SU-DHL-6 (cell line): ENCODE measurements around the gene ZNF91.
"Not testable (repeated sequence)": the region's sequence is repeated elsewhere in the genome, so short reads cannot be mapped to it uniquely, and the experiment has no call there.

Experiments
- H2AFZ ChIP-seq: fragments of 200-600 bp; sonication (generic); 2 replicates; pipeline ENCODE4 v1.6.1; 2014; ENCODE audit warnings: low read depth, mild to moderate bottlenecking, moderate library complexity, mixed read lengths, antibody characterized with exemption, low read length; ENCODE audit not compliant: severe bottlenecking
- H3F3A ChIP-seq: fragments of 200-600 bp; shearing (Covaris generic); 2 replicates; pipeline ENCODE4 v1.6.0; 2016; ENCODE audit warnings: antibody characterized with exemption, mild to moderate bottlenecking; ENCODE audit not compliant: insufficient read depth
- H3K27ac ChIP-seq: fragments of 200-600 bp; sonication (generic); 2 replicates; pipeline ENCODE4 v1.5.1; 2016; ENCODE audit warnings: low read depth, mild to moderate bottlenecking, low read length, moderate library complexity, mixed read lengths
- H3K27me3 ChIP-seq: fragments of 200-600 bp; sonication (generic), shearing (Covaris generic); 2 replicates; pipeline ENCODE4 v1.6.0; 2014; ENCODE audit warnings: mild to moderate bottlenecking, low read length
- H3K36me3 ChIP-seq: fragments of 200-600 bp; sonication (generic); 2 replicates; pipeline ENCODE4 v1.6.1; 2014; ENCODE audit warnings: mild to moderate bottlenecking, low read length, mixed read lengths
- H3K4me2 ChIP-seq: fragments of 300-600, 200-600 bp; shearing (Covaris generic), sonication (generic); 2 replicates; pipeline ENCODE4 v1.6.0; 2014; ENCODE audit warnings: low read length, low read depth, mild to moderate bottlenecking; ENCODE audit not compliant: poor library complexity, severe bottlenecking
- H3K4me3 ChIP-seq: fragments of 200-600 bp; sonication (generic); 2 replicates; pipeline ENCODE4 v1.5.1; 2014; ENCODE audit warnings: antibody characterized with exemption, low read length, mild to moderate bottlenecking, mixed read lengths; ENCODE audit not compliant: insufficient read depth, poor library complexity, severe bottlenecking
- H3K79me2 ChIP-seq: fragments of 200-600 bp; sonication (generic); 2 replicates; pipeline ENCODE4 v1.6.1; 2014; ENCODE audit warnings: mild to moderate bottlenecking, low read length, moderate library complexity; ENCODE audit not compliant: insufficient read depth
- H3K9ac ChIP-seq: fragments of 200-600 bp; sonication (generic); 2 replicates; pipeline ENCODE4 v1.7.0; 2014; ENCODE audit warnings: mild to moderate bottlenecking, low read length
- H3K9me2 ChIP-seq: fragments of 200-600 bp; sonication (generic); replicated peaks from 2 replicates; pipeline ENCODE4 v1.6.1; 2014; ENCODE audit warnings: low read length; ENCODE audit not compliant: insufficient read depth
- H3K9me3 ChIP-seq: fragments of 200-600 bp; sonication (generic); 2 replicates; pipeline ENCODE4 v1.6.1; 2014; ENCODE audit warnings: low read length, mixed read lengths; ENCODE audit not compliant: insufficient read depth
- H4K20me1 ChIP-seq: fragments of 200-600 bp; sonication (generic); 2 replicates; pipeline ENCODE4 v1.6.1; 2014; ENCODE audit warnings: low read depth, mild to moderate bottlenecking, antibody characterized with exemption, low read length, moderate library complexity, mixed read lengths
- EZH2phosphoT487 ChIP-seq: fragments of 200-600 bp; sonication (generic), shearing (Covaris generic); conservative IDR thresholded peaks from 2 replicates; pipeline ENCODE4 v1.6.1; 2018; ENCODE audit warnings: mild to moderate bottlenecking, antibody characterized with exemption, low read length, moderate library complexity, mixed read lengths
- TF ChIP-seq, protein P1 (sequence below): fragments of 200-600 bp; sonication (generic); IDR thresholded peaks from one replicate; pipeline ENCODE4 v1.5.1; 2017; ENCODE audit warnings: antibody characterized with exemption, mild to moderate bottlenecking, low read length, moderate library complexity; ENCODE audit not compliant: insufficient read depth, poor library complexity, severe bottlenecking

The ZNF91 gene

GRCh38 chr19:23366437-23366836 lies 28.8 kb downstream of the ZNF91 start:
- Histone ChIP-seq H3K36me3 (peaks cover 76% of the 10 kb centered on the region), H3K9me2 (no peaks in the 10 kb centered on the region), H3K27me3 (no peaks in the 10 kb centered on the region), H2AFZ (no peak overlapping the region), H3F3A (peaks cover 4% of the 10 kb centered on the region; the same call in 1 of the 2 replicates), H3K4me3 (no peak overlapping the region), H3K27ac (no peak overlapping the region), H4K20me1 (no peaks in the 10 kb centered on the region), H3K9me3 (peaks cover 51% of the 10 kb centered on the region; the same call in 1 of the 2 replicates), H3K9ac (no peak overlapping the region), H3K4me2 (no peak overlapping the region), H3K79me2 (peaks cover 12% of the 10 kb centered on the region; the same call in 1 of the 2 replicates)
- TF ChIP-seq, protein P1, sequence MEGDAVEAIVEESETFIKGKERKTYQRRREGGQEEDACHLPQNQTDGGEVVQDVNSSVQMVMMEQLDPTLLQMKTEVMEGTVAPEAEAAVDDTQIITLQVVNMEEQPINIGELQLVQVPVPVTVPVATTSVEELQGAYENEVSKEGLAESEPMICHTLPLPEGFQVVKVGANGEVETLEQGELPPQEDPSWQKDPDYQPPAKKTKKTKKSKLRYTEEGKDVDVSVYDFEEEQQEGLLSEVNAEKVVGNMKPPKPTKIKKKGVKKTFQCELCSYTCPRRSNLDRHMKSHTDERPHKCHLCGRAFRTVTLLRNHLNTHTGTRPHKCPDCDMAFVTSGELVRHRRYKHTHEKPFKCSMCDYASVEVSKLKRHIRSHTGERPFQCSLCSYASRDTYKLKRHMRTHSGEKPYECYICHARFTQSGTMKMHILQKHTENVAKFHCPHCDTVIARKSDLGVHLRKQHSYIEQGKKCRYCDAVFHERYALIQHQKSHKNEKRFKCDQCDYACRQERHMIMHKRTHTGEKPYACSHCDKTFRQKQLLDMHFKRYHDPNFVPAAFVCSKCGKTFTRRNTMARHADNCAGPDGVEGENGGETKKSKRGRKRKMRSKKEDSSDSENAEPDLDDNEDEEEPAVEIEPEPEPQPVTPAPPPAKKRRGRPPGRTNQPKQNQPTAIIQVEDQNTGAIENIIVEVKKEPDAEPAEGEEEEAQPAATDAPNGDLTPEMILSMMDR: no peak
- no peak for TF ChIP-seq EZH2phosphoT487

DNA sequence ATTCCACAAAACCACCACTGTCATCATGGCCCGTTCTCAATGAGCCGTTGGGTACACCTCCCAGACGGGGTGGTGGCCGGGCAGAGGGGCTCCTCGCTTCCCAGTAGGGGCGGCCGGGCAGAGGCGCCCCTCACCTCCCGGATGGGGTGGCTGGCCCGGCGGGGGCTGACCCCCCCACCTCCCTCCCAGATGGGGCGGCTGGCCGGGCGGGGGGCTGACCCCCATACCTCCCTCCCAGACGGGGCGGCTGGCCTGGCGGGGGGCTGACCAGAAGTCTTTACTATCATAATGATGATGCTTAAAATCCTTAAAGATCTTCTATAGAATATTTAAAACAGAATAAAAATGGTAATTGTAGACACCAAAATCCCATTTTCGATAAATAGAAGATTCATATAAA lies 29.2 kb downstream of the ZNF91 start:
- H3K9me3 ChIP-seq: peaks cover 55% of the 10 kb centered on the region; the same call in 1 of the 2 replicates
- H3K9me2 ChIP-seq, H3K27ac ChIP-seq, H3K4me2 ChIP-seq, H3K27me3 ChIP-seq, H3K4me3 ChIP-seq, H3K9ac ChIP-seq, H4K20me1 ChIP-seq, H3F3A ChIP-seq, H2AFZ ChIP-seq: not testable (repeated sequence)
- peaks cover 12% of the 10 kb centered on the region; the same call in 1 of the 2 replicates for H3K79me2 ChIP-seq
- peaks cover 74% of the 10 kb centered on the region for H3K36me3 ChIP-seq

- H2AFZ ChIP-seq: no peak overlapping the region
- no peak for TF ChIP-seq EZH2phosphoT487
- TF ChIP-seq, protein P1: no peak
- H4K20me1 ChIP-seq: no peaks in the 10 kb centered on the region
- peaks cover 67% of the 10 kb centered on the region for H3K36me3 ChIP-seq
- no peak overlapping the region for H3K27ac ChIP-seq
- H3K4me2 ChIP-seq: no peak overlapping the region
- peaks cover 12% of the 10 kb centered on the region; the same call in 1 of the 2 replicates for H3K79me2 ChIP-seq
- peaks cover 4% of the 10 kb centered on the region; the same call in 1 of the 2 replicates for H3F3A ChIP-seq
- H3K9ac ChIP-seq: no peak overlapping the region
- H3K9me2 ChIP-seq: no peaks in the 10 kb centered on the region
- no peaks in the 10 kb centered on the region for H3K27me3 ChIP-seq
- H3K9me3 ChIP-seq: peaks cover 55% of the 10 kb centered on the region; the same call in 1 of the 2 replicates
- no peak overlapping the region for H3K4me3 ChIP-seq
Observed at GRCh38 chr19:23365222-23365621, 30.0 kb downstream of the ZNF91 start.

DNA sequence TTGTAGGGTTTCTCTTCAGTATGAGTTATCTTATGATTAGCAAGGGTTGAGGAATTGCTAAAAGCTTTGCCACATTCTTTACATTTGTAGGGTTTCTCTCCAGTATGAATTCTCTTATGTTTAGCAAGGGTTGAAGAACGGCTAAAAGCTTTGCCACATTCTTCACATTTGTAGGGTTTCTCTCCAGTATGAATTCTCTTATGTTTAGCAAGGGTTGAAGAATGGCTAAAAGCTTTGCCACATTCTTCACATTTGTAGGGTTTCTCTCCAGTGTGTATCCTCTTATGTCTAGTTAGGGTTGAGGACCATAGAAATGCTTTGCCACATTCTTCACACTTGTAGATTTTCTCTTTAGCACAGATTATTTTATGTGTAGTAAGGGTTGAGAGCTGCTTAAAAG lies 33.4 kb downstream of the ZNF91 start:
- H4K20me1 ChIP-seq, H3K27ac ChIP-seq, H3K79me2 ChIP-seq, H3K4me3 ChIP-seq, H3F3A ChIP-seq, H3K27me3 ChIP-seq, H3K4me2 ChIP-seq, H2AFZ ChIP-seq, H3K9ac ChIP-seq, H3K9me2 ChIP-seq: not testable (repeated sequence)
- H3K36me3 ChIP-seq: peaks cover 61% of the 10 kb centered on the region
- peaks cover 69% of the 10 kb centered on the region; the same call in 1 of the 2 replicates for H3K9me3 ChIP-seq
